ENCODE results near the gene ZNF441. TPM values are rescaled to one million over a fixed set of nuclear protein-coding genes. Genes with fewer than 3 reads are reported as not detected.

Gene ZNF441
- total RNA-seq, 1 experiment from 2014 or later = 1.8 TPM

DNA sequence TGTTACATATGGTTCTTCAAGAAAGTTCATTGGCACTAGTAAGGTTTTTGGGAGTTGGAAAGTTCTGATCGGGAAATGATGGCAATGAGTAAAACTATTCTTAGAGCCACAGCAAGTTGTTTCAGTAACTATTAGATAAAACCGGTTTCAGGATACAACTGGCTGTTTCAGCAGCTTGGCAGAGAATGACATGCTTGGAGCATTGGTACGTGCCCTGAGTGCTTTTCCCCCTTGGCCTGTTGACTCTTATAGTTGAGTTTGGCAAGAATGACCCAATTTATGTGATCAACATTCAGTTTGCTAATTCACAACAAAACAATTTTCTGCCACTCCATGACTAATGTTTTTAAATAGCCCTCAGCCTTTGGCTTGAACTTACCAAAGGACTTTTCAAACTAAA is 20.7 kb downstream of the ZNF441 start:
- no peak for ATAC-seq
- Mint-ChIP-seq H3K36me3 (peaks cover 3% of the 10 kb centered on the region; the same call in 1 of the 2 replicates), H3K27ac (no peak overlapping the region), H3K4me3 (no peak overlapping the region), H3K27me3 (ENCODE audit: low read depth) (peaks cover 27% of the 10 kb centered on the region), H3K4me1 (no peaks in the 10 kb centered on the region), H3K9me3 (peaks cover 32% of the 10 kb centered on the region)
- POLR2A ChIA-PET = no interaction called here
- no peak for DNase-seq (ENCODE audit: low spot score)
- no peak for TF ChIP-seq PRRX2 (CRISPR knock-in tag; IDR thresholded peaks at IDR 0.05)
- no peak for TF ChIP-seq SP1 (CRISPR knock-in tag; conservative IDR thresholded peaks at IDR 0.05)
- TF ChIP-seq FOXK1 (CRISPR knock-in tag; IDR thresholded peaks at IDR 0.05) = no peak
- TF ChIP-seq ZNF416 (CRISPR knock-in tag; IDR thresholded peaks at IDR 0.05) = no peak
- no peak for TF ChIP-seq CREM (CRISPR knock-in tag; IDR thresholded peaks at IDR 0.05)
- CTCF ChIA-PET = no interaction called here

DNA sequence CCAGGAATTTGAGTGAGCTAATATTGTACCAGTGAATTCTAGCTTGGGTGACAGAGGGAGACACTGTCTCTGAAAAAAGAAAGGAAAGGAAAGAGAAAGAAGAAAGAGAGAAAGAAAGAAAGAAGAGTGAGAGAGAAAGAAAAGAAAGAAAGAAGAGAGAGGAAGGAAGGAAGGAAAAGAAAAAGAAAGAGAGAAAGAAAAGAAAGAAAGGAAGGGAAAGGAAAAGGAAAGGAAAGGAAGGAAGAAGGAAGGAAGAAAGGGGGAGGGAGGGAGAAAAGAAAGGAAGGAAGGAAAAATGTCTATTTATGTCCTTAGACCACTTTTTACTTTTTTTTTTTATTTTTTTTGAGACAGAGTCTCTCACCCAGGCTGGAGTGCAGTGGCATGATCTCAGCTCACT is 26.1 kb downstream of the ZNF441 start:
- DNase-seq (ENCODE audit: low spot score) (no peak), ATAC-seq (no peak)
- POLR2A ChIA-PET = no interaction called here
- TF ChIP-seq, protein P1, sequence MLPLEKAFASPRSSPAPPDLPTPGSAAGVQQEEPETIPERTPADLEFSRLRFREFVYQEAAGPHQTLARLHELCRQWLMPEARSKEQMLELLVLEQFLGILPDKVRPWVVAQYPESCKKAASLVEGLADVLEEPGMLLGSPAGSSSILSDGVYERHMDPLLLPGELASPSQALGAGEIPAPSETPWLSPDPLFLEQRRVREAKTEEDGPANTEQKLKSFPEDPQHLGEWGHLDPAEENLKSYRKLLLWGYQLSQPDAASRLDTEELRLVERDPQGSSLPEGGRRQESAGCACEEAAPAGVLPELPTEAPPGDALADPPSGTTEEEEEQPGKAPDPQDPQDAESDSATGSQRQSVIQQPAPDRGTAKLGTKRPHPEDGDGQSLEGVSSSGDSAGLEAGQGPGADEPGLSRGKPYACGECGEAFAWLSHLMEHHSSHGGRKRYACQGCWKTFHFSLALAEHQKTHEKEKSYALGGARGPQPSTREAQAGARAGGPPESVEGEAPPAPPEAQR (CRISPR knock-in tag; IDR thresholded peaks at IDR 0.05) = no peak
- TF ChIP-seq, protein P2, sequence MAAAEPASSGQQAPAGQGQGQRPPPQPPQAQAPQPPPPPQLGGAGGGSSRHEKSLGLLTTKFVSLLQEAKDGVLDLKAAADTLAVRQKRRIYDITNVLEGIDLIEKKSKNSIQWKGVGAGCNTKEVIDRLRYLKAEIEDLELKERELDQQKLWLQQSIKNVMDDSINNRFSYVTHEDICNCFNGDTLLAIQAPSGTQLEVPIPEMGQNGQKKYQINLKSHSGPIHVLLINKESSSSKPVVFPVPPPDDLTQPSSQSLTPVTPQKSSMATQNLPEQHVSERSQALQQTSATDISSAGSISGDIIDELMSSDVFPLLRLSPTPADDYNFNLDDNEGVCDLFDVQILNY (CRISPR knock-in tag; IDR thresholded peaks at IDR 0.05) = no peak
- TF ChIP-seq, protein P3, sequence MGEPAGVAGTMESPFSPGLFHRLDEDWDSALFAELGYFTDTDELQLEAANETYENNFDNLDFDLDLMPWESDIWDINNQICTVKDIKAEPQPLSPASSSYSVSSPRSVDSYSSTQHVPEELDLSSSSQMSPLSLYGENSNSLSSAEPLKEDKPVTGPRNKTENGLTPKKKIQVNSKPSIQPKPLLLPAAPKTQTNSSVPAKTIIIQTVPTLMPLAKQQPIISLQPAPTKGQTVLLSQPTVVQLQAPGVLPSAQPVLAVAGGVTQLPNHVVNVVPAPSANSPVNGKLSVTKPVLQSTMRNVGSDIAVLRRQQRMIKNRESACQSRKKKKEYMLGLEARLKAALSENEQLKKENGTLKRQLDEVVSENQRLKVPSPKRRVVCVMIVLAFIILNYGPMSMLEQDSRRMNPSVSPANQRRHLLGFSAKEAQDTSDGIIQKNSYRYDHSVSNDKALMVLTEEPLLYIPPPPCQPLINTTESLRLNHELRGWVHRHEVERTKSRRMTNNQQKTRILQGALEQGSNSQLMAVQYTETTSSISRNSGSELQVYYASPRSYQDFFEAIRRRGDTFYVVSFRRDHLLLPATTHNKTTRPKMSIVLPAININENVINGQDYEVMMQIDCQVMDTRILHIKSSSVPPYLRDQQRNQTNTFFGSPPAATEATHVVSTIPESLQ (CRISPR knock-in tag; IDR thresholded peaks at IDR 0.05) = no peak
- TF ChIP-seq, protein P4, sequence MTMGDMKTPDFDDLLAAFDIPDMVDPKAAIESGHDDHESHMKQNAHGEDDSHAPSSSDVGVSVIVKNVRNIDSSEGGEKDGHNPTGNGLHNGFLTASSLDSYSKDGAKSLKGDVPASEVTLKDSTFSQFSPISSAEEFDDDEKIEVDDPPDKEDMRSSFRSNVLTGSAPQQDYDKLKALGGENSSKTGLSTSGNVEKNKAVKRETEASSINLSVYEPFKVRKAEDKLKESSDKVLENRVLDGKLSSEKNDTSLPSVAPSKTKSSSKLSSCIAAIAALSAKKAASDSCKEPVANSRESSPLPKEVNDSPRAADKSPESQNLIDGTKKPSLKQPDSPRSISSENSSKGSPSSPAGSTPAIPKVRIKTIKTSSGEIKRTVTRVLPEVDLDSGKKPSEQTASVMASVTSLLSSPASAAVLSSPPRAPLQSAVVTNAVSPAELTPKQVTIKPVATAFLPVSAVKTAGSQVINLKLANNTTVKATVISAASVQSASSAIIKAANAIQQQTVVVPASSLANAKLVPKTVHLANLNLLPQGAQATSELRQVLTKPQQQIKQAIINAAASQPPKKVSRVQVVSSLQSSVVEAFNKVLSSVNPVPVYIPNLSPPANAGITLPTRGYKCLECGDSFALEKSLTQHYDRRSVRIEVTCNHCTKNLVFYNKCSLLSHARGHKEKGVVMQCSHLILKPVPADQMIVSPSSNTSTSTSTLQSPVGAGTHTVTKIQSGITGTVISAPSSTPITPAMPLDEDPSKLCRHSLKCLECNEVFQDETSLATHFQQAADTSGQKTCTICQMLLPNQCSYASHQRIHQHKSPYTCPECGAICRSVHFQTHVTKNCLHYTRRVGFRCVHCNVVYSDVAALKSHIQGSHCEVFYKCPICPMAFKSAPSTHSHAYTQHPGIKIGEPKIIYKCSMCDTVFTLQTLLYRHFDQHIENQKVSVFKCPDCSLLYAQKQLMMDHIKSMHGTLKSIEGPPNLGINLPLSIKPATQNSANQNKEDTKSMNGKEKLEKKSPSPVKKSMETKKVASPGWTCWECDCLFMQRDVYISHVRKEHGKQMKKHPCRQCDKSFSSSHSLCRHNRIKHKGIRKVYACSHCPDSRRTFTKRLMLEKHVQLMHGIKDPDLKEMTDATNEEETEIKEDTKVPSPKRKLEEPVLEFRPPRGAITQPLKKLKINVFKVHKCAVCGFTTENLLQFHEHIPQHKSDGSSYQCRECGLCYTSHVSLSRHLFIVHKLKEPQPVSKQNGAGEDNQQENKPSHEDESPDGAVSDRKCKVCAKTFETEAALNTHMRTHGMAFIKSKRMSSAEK (CRISPR knock-in tag; IDR thresholded peaks at IDR 0.05; ENCODE audit: borderline replicate concordance) = no peak
- TF ChIP-seq, protein P5, sequence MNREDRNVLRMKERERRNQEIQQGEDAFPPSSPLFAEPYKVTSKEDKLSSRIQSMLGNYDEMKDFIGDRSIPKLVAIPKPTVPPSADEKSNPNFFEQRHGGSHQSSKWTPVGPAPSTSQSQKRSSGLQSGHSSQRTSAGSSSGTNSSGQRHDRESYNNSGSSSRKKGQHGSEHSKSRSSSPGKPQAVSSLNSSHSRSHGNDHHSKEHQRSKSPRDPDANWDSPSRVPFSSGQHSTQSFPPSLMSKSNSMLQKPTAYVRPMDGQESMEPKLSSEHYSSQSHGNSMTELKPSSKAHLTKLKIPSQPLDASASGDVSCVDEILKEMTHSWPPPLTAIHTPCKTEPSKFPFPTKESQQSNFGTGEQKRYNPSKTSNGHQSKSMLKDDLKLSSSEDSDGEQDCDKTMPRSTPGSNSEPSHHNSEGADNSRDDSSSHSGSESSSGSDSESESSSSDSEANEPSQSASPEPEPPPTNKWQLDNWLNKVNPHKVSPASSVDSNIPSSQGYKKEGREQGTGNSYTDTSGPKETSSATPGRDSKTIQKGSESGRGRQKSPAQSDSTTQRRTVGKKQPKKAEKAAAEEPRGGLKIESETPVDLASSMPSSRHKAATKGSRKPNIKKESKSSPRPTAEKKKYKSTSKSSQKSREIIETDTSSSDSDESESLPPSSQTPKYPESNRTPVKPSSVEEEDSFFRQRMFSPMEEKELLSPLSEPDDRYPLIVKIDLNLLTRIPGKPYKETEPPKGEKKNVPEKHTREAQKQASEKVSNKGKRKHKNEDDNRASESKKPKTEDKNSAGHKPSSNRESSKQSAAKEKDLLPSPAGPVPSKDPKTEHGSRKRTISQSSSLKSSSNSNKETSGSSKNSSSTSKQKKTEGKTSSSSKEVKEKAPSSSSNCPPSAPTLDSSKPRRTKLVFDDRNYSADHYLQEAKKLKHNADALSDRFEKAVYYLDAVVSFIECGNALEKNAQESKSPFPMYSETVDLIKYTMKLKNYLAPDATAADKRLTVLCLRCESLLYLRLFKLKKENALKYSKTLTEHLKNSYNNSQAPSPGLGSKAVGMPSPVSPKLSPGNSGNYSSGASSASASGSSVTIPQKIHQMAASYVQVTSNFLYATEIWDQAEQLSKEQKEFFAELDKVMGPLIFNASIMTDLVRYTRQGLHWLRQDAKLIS (CRISPR knock-in tag; IDR thresholded peaks at IDR 0.05; ENCODE audit: borderline replicate concordance) = no peak
- TF ChIP-seq, protein P6, sequence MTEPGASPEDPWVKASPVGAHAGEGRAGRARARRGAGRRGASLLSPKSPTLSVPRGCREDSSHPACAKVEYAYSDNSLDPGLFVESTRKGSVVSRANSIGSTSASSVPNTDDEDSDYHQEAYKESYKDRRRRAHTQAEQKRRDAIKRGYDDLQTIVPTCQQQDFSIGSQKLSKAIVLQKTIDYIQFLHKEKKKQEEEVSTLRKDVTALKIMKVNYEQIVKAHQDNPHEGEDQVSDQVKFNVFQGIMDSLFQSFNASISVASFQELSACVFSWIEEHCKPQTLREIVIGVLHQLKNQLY (CRISPR knock-in tag; IDR thresholded peaks at IDR 0.05) = no peak
- no peak for TF ChIP-seq ELF4 (CRISPR knock-in tag; IDR thresholded peaks at IDR 0.05; ENCODE audit: low read depth)
- TF ChIP-seq, protein P7, sequence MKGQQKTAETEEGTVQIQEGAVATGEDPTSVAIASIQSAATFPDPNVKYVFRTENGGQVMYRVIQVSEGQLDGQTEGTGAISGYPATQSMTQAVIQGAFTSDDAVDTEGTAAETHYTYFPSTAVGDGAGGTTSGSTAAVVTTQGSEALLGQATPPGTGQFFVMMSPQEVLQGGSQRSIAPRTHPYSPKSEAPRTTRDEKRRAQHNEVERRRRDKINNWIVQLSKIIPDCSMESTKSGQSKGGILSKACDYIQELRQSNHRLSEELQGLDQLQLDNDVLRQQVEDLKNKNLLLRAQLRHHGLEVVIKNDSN (CRISPR knock-in tag; IDR thresholded peaks at IDR 0.05) = no peak
- TF ChIP-seq, protein P8, sequence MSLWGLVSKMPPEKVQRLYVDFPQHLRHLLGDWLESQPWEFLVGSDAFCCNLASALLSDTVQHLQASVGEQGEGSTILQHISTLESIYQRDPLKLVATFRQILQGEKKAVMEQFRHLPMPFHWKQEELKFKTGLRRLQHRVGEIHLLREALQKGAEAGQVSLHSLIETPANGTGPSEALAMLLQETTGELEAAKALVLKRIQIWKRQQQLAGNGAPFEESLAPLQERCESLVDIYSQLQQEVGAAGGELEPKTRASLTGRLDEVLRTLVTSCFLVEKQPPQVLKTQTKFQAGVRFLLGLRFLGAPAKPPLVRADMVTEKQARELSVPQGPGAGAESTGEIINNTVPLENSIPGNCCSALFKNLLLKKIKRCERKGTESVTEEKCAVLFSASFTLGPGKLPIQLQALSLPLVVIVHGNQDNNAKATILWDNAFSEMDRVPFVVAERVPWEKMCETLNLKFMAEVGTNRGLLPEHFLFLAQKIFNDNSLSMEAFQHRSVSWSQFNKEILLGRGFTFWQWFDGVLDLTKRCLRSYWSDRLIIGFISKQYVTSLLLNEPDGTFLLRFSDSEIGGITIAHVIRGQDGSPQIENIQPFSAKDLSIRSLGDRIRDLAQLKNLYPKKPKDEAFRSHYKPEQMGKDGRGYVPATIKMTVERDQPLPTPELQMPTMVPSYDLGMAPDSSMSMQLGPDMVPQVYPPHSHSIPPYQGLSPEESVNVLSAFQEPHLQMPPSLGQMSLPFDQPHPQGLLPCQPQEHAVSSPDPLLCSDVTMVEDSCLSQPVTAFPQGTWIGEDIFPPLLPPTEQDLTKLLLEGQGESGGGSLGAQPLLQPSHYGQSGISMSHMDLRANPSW (CRISPR knock-in tag; conservative IDR thresholded peaks at IDR 0.05; ENCODE audit: low read depth) = no peak
- TF ChIP-seq GRHL2 (CRISPR knock-in tag; IDR thresholded peaks at IDR 0.05; ENCODE audit: insufficient replicate concordance, severe bottlenecking) = no peak
- peaks cover 9% of the 10 kb centered on the region for H3K4me1 Mint-ChIP-seq
- no peaks in the 10 kb centered on the region for H3K36me3 Mint-ChIP-seq
- peaks cover 36% of the 10 kb centered on the region for H3K27me3 Mint-ChIP-seq (ENCODE audit: low read depth)
- no peak overlapping the region for H3K4me3 Mint-ChIP-seq
- no peak overlapping the region for H3K27ac Mint-ChIP-seq
- H3K9me3 Mint-ChIP-seq = peaks cover 17% of the 10 kb centered on the region
- CTCF ChIA-PET = no interaction called here
